ENCODE results near the gene EIF3B.

GRCh38 chr7:2387897-2388636 lies 33.4 kb downstream of the EIF3B start:
- no peak for TF ChIP-seq CTCF (conservative IDR thresholded peaks at IDR 0.05; ENCODE audit: low read depth, low read length)
- no peak for TF ChIP-seq EZH2 (IDR thresholded peaks at IDR 0.05; ENCODE audit: borderline replicate concordance, low read depth, low read length, poor library complexity, severe bottlenecking)
